HG03045 (cell line): ENCODE measurements around the gene INHBA.

Source experiments
- ATAC-seq: cut with Tn5 transposase; IDR thresholded peaks from one replicate; pipeline ENCODE4 v1.9.1; 2021; ENCODE audit warnings: mild to moderate bottlenecking, moderate library complexity; ENCODE audit not compliant: unreplicated experiment

Gene INHBA

GRCh38 chr7:41702635-41703371, at the start of gene INHBA:
TSS of gene INHBA (minus strand) at chr7:41703090. CDS start at chr7:41700374, 2,716 bp downstream.
- no peak for ATAC-seq

- ATAC-seq, result no peak
Observed at GRCh38 chr7:41752615-41753014, 49.7 kb upstream of the INHBA start.

- ATAC-seq, result no peak
Observed at GRCh38 chr7:41750661-41751540, 48.0 kb upstream of the INHBA start.

- no peak for ATAC-seq
Observed at GRCh38 chr7:41747961-41748360, 45.1 kb upstream of the INHBA start.

- no peak for ATAC-seq
Observed at GRCh38 chr7:41745451-41745850, 42.6 kb upstream of the INHBA start.

- ATAC-seq, result no peak
Observed at GRCh38 chr7:41744161-41744560, 41.3 kb upstream of the INHBA start.

GRCh38 chr7:41742401-41743020, 39.6 kb upstream of the INHBA start:
- no peak for ATAC-seq

- ATAC-seq, result no peak
Observed at GRCh38 chr7:41738806-41739205, 35.9 kb upstream of the INHBA start.

GRCh38 chr7:41738336-41738735, 35.4 kb upstream of the INHBA start:
- no peak for ATAC-seq

GRCh38 chr7:41735206-41735605, 32.3 kb upstream of the INHBA start:
- no peak for ATAC-seq

GRCh38 chr7:41732843-41733306, 30.0 kb upstream of the INHBA start:
- ATAC-seq, result no peak

GRCh38 chr7:41732436-41732785, 29.5 kb upstream of the INHBA start:
- no peak for ATAC-seq

- ATAC-seq, result peak; percentile 93
Observed at GRCh38 chr7:41731493-41732435, 28.9 kb upstream of the INHBA start.

GRCh38 chr7:41730668-41731067, 27.8 kb upstream of the INHBA start:
- no peak for ATAC-seq

GRCh38 chr7:41730161-41730560, 27.3 kb upstream of the INHBA start:
- ATAC-seq, result no peak

GRCh38 chr7:41729059-41729458, 26.2 kb upstream of the INHBA start:
- no peak for ATAC-seq

GRCh38 chr7:41725013-41725412, 22.1 kb upstream of the INHBA start:
- no peak for ATAC-seq

- ATAC-seq, result no peak
Observed at GRCh38 chr7:41720886-41721285, 18.0 kb upstream of the INHBA start.

GRCh38 chr7:41720046-41720445, 17.2 kb upstream of the INHBA start:
- no peak for ATAC-seq

GRCh38 chr7:41716691-41717090, 13.8 kb upstream of the INHBA start:
- ATAC-seq, result no peak

GRCh38 chr7:41715000-41715399, 12.1 kb upstream of the INHBA start:
- no peak for ATAC-seq
